NT2/D1 (cell line): ENCODE data around the gene STK32B.

ENCODE experiments used
- SUZ12 ChIP-seq: IDR thresholded peaks from 2 replicates; pipeline ENCODE4 v1.6.1; 2011; ENCODE audit not compliant: insufficient read length, insufficient read depth; ENCODE audit errors: extremely low read depth
- YY1 ChIP-seq: IDR thresholded peaks from 2 replicates; pipeline ENCODE4 v1.6.1; 2011; ENCODE audit not compliant: insufficient read length, insufficient read depth
- ZNF274 ChIP-seq: IDR thresholded peaks from 2 replicates; pipeline ENCODE4 v1.6.1; 2011; ENCODE audit warnings: mild to moderate bottlenecking, low read depth, low read length

DNA sequence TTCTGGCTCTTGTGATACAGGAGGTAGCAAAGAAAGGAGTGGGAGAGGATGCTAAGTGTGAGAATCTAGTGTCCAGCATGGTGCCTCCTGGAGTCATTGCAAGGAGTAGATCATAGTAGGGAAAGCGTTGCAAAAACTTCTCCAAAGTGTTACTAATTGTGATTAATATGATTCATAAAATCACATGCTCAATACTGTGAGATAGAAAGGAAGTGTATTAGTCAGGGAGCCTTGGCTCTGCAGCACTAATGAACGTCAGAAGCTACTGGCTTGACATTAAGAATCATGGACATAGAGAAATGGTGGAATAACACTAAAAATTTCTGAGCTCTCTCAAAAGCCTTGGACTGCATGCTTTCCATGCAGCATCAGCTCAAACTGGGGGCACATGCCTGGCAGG is 358.0 kb downstream of the STK32B start:
- TF ChIP-seq SUZ12 (no peak), YY1 (no peak), ZNF274 (no peak)
